ENCODE data around the gene GPBP1. TPM values are rescaled to one million over a fixed set of nuclear protein-coding genes. Genes with fewer than 3 reads are reported as not detected.

GPBP1 gene
- total and polyA plus RNA-seq, 2 of the 4 experiments (the other 2 are of a cell fraction): 24.3 to 29.2 TPM

DNA sequence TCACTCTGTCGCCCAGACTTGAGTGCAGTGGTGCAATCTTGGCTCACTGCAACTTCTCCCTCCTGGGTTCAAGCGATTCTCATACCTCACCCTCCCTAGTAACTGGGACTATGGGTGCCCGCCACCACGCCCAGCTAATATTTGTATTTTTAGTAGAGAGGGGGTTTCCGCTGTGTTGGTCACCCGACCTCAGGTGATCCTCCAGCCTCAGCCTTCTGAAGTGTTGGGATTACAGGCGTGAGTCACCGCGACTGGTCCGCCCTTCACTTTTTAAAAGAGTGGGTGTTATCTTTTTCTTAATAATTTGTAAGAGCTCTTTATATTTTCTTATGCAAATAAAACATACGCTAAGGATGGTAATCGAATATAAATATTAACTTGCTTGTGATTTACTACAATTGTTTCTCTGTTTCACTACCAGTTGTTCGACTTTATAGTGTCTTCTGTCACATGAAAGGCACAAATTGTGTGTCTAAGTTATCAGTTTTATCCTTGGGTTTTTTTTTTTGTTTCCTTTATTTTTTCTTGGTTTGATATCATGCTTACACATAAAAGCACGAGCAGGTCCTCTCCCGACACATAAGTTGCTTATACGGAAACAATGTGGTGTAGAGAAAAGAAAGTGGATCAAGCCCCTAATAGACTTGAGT lies 1.9 kb upstream of the GPBP1 start (continued):
- TF ChIP-seq MAFK (IDR thresholded peaks at IDR 0.05; ENCODE audit: low read depth, low read length): no peak

DNA sequence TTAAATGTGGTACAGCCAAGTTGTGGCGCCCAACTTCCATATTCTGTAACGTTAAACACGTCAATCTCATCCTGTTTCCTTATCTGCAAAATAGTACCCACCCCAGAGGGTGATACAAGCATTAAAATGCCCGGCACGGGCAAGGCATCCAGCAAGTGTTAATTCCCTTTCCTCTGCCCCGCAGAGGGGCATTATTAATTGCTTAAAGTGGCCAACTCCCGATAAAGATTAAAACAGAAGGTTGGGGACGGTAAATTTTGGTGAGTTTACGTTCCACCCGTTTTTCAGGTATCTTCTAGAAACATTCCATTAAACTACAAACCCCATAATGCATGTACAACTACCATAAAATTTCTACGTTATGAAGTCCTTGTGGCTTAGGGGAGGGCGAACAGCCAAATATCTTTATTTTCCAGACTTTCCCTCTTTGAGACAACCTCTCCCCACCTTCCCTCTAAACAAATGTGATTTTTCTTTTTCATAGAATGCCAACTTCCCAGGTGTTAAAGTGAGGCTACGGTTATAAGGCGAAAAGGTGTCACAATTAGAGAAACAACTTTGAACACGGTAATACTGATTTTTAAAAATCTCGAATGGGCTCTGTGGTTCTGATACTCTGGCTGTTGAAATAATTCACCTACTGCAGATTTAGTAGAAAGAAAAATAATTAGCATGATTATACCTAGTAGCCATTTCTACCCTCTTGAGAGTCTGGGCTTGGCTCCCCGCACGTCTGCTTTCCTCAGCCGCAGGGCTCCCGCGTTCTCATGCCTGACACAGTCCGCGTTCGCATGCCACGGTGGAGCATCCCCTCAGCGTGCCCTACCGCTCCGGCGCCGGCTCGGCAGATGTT lies 1.2 kb upstream of the GPBP1 start:
- dilution Hi-C loops (cut with HindIII; ENCODE audit: low sequenced_read_pairs, unreplicated experiment): no loop called here
- WGBS, 2 experiments (ENCODE audit: extremely low coverage in 2 of 2, insufficient read length in 1 of 2): 2% methylated on average over 15 of the region's 31 CpGs; no CpG with 5 or more reads in 1 of the 2 experiments
- in situ Hi-C loops (cut with MboI; ENCODE audit: low sequenced_read_pairs): no loop called here
- TF ChIP-seq POLR2A (IDR thresholded peaks at IDR 0.05; ENCODE audit: low read depth, low read length) (no peak), MAFK (IDR thresholded peaks at IDR 0.05; ENCODE audit: low read depth, low read length) (no peak), BHLHE40 (IDR thresholded peaks at IDR 0.05; ENCODE audit: low read depth, low read length) (0 out of 2 replicates have a peak, but pooled peaks have one; percentile 10), FOS (IDR thresholded peaks at IDR 0.05; ENCODE audit: low read depth, low read length) (no peak), NFE2L2 (IDR thresholded peaks at IDR 0.05; ENCODE audit: low read depth, low read length) (no peak), CEBPB (IDR thresholded peaks at IDR 0.05; ENCODE audit: low read depth, low read length) (no peak), CHD1 (IDR thresholded peaks at IDR 0.05; ENCODE audit: low read depth, low read length) (0 out of 2 replicates have a peak, but pooled peaks have one; percentile 65), RFX5 (IDR thresholded peaks at IDR 0.05; ENCODE audit: low read depth, low read length) (no peak), RAD21 (IDR thresholded peaks at IDR 0.05; ENCODE audit: low read length) (no peak), MAZ (IDR thresholded peaks at IDR 0.05; ENCODE audit: borderline replicate concordance, low read depth, low read length) (no peak)
- TF ChIP-seq, protein P1, sequence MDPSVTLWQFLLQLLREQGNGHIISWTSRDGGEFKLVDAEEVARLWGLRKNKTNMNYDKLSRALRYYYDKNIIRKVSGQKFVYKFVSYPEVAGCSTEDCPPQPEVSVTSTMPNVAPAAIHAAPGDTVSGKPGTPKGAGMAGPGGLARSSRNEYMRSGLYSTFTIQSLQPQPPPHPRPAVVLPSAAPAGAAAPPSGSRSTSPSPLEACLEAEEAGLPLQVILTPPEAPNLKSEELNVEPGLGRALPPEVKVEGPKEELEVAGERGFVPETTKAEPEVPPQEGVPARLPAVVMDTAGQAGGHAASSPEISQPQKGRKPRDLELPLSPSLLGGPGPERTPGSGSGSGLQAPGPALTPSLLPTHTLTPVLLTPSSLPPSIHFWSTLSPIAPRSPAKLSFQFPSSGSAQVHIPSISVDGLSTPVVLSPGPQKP (IDR thresholded peaks at IDR 0.05; ENCODE audit: borderline replicate concordance, low read depth, low read length): no peak
- TF ChIP-seq, protein P2, sequence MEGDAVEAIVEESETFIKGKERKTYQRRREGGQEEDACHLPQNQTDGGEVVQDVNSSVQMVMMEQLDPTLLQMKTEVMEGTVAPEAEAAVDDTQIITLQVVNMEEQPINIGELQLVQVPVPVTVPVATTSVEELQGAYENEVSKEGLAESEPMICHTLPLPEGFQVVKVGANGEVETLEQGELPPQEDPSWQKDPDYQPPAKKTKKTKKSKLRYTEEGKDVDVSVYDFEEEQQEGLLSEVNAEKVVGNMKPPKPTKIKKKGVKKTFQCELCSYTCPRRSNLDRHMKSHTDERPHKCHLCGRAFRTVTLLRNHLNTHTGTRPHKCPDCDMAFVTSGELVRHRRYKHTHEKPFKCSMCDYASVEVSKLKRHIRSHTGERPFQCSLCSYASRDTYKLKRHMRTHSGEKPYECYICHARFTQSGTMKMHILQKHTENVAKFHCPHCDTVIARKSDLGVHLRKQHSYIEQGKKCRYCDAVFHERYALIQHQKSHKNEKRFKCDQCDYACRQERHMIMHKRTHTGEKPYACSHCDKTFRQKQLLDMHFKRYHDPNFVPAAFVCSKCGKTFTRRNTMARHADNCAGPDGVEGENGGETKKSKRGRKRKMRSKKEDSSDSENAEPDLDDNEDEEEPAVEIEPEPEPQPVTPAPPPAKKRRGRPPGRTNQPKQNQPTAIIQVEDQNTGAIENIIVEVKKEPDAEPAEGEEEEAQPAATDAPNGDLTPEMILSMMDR (conservative IDR thresholded peaks at IDR 0.05; ENCODE audit: low read depth, low read length): no peak

More for the DNA sequence above, 1.2 kb upstream of the GPBP1 start:
- H3K4me1 ChIP-seq (ENCODE audit: control insufficient read depth, insufficient read depth, low read length): no peaks in the 10 kb centered on the region; the same call in 1 of the 2 replicates
- peak overlapping the region; percentile 99 for H3K4me2 ChIP-seq (ENCODE audit: low read depth, low read length)
- H2AK5ac ChIP-seq (ENCODE audit: low read depth, low read length): no peak overlapping the region
- H3K4ac ChIP-seq (ENCODE audit: low read depth, low read length): peak overlapping the region; percentile 48
- peak overlapping the region; percentile 53 for H2AK9ac ChIP-seq (replicated peaks; ENCODE audit: low read depth, low read length, poor library complexity)
- peak overlapping the region; percentile 87 for H3K27ac ChIP-seq (ENCODE audit: insufficient read depth, low read length)
- peak overlapping the region; percentile 33 for H2BK120ac ChIP-seq (ENCODE audit: low read depth, low read length)
- DNase-seq (no peak), ATAC-seq (ENCODE audit: low read depth) (no peak)
- no peaks in the 10 kb centered on the region for H3K27me3 ChIP-seq (ENCODE audit: control insufficient read depth, insufficient read depth, low read length)
- peak overlapping the region; percentile 95 for H2BK5ac ChIP-seq (ENCODE audit: low read depth, low read length, poor library complexity, severe bottlenecking)
- no peak overlapping the region for H2BK15ac ChIP-seq (ENCODE audit: low read depth, low read length)
- peak overlapping the region; percentile 20; the same call in 1 of the 2 replicates for H4K91ac ChIP-seq (ENCODE audit: insufficient read depth, low read depth, low read length)
- H3K23ac ChIP-seq (ENCODE audit: low read depth, low read length): peak overlapping the region; percentile 83
- H3K4me3 ChIP-seq (ENCODE audit: insufficient read depth, low read depth, low read length): peak overlapping the region; percentile 93
- peak overlapping the region; percentile 73; the same call in 1 of the 2 replicates for H4K5ac ChIP-seq (ENCODE audit: low read depth, low read length)
- no peaks in the 10 kb centered on the region for H3K36me3 ChIP-seq (ENCODE audit: control insufficient read depth, insufficient read depth, low read length)
- ChIA-PET CTCF (no interaction called here), POLR2A (ENCODE audit: unreplicated experiment) (interaction anchor here (0.7 kb wide), 1 partner anchor 42 kb away, joined by 3 read pairs; no protein-coding TSS in a partner anchor)
- H4K20me1 ChIP-seq (ENCODE audit: insufficient read depth, low read length): peaks cover 30% of the 10 kb centered on the region
- peak overlapping the region; percentile 98 for H2AFZ ChIP-seq (replicated peaks; ENCODE audit: low read length, poor library complexity)
- no peak overlapping the region for H2BK20ac ChIP-seq (ENCODE audit: low read depth, low read length)
- H3K14ac ChIP-seq (replicated peaks; ENCODE audit: low read depth, low read length): peak overlapping the region; percentile 74
- peak overlapping the region; percentile 73 for H3K9ac ChIP-seq (ENCODE audit: low read depth, low read length)
- no TSS peak for BruUV-seq (replicated peaks)
- H4K8ac ChIP-seq (ENCODE audit: low read depth in 2 of 2, low read length in 2 of 2): peak overlapping the region in 1 of 2 experiments; percentile 57; a peak in 2 of 4 replicates
- H3K79me1 ChIP-seq (ENCODE audit: low read depth in 1 of 2, low read length in 2 of 2): peaks cover 4 to 14% of the 10 kb centered on the region in 2 experiments; a peak in 3 of 4 replicates
- no peaks in the 10 kb centered on the region for H3K9me1 ChIP-seq (ENCODE audit: insufficient read depth, low read length)
- peak overlapping the region; percentile 63 for H3K18ac ChIP-seq (ENCODE audit: low read depth, low read length)
- no peaks in the 10 kb centered on the region for H3K9me3 ChIP-seq (ENCODE audit: control insufficient read depth, insufficient read depth, low read length)
- intact Hi-C loops (cut with micrococcal nuclease): loop anchor here (2.0 kb wide), 1 partner anchor 48 kb away; no protein-coding TSS in a partner anchor
- peak overlapping the region; percentile 60 for H3K56ac ChIP-seq (ENCODE audit: extremely low read depth, insufficient read depth, low read length)
